Frontal cortex (tissue), 4 donors: ENCODE data around the gene IL2RG. TPM values are rescaled to one million over a fixed set of nuclear protein-coding genes. Genes with fewer than 3 reads are reported as not detected.

ENCODE experiments used
- DNase-seq, 2 donors: peaks; one replicate each; pipeline ENCODE4 v3.0.0; 2012; ENCODE audit warnings: low spot score in 2 of 2
- FAIRE-seq: peaks from 2 replicates; lab custom pipeline; 2012; peaks lifted over from hg19 to GRCh38; lab: Jason Lieb, UNC
- total RNA-seq: library from RNA; depleted of rRNA; stranded (reverse); fragments of >200 nt; gene quantifications from one replicate; pipeline ENCODE4 v1.2.3, GENCODE V29; 2014
- donor health status: control.
- donor health status: control.
- donor health status: control.

IL2RG gene
- total RNA-seq: not detected

GRCh38 chrX:71111141-71111843 is at the start of gene IL2RG:
Gene IL2RG, minus strand, starts transcription at chrX:71111577. Its CDS starts 38 bp downstream, at chrX:71111539.
- DNase-seq: no peak
- no peak for FAIRE-seq

GRCh38 chrX:71160475-71160874 is 49.1 kb upstream of the IL2RG start:
- DNase-seq: no peak
- FAIRE-seq: no peak

DNA sequence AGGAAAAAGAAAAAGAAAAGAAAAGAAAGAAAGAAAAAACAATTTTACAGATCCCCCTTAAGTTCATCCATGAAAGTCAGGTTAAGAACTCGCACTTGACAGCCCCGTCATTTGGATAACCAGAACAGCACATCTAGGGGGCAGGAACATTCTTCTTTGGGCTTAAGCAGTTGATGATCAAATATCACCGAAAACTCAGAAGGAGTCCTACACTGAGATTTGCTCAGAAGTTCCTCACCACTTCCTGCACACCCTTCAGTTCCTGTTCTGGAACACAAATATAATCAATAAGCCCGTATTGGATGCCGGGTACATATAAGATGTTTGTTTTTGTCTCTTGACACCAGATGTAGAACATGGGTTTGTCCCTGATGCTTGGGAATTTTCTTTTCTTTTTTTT is 48.0 kb upstream of the IL2RG start:
- no peak for DNase-seq
- FAIRE-seq: no peak

- DNase-seq: no peak
- FAIRE-seq: no peak
These were observed 47.2 kb upstream of the IL2RG start for GRCh38 chrX:71158603-71159002.

DNA sequence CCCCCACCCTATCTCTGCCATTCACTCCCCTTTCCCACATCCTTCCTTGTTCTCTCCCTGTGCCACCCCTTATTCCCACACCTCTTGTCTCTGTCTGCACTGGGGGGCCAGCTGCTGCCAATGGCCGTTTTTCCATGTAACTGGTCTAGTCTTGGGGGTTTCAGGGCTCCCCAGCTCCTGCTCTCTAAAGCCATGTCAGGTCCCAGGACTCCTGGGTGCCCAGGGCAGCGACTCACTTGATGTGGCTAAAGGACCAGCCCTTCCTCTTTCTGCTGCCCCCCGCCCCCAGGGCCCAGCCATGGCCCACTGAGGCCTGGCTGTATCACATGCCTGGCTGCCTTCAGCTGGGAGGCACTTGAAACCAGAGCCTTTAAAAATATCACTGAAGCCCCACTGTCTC is 43.3 kb upstream of the IL2RG start:
- DNase-seq (no peak), FAIRE-seq (no peak)

GRCh38 chrX:71154196-71154595 is 42.8 kb upstream of the IL2RG start:
- no peak for DNase-seq
- FAIRE-seq: no peak

GRCh38 chrX:71151366-71151765 is 40.0 kb upstream of the IL2RG start:
- no peak for FAIRE-seq
- DNase-seq: no peak

DNA sequence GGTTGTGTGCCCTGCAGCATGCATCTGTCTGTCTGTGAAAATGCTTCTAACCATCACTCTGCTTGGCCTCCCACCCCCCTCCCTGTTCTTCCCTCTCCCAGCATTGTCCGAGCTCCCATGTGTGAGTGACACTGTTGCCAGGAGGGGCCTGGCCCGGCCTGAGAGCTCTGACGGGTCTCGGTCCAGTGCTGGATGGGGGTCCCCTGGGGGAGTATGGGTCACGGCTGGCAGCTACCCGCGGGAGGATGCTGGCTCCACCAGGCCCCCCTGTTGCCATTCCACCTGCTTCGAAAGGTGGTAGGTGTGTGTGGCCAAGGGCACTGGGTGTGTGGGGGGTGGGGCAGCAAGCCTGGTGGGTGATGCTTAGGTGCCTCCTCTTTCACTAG is 36.9 kb upstream of the IL2RG start:
- FAIRE-seq: no peak

GRCh38 chrX:71147496-71148277 is 36.3 kb upstream of the IL2RG start:
- DNase-seq: peak in 1 of 2 donors; percentile 24
- FAIRE-seq: no peak

More for the DNA sequence above, 36.9 kb upstream of the IL2RG start:
- no peak for DNase-seq

DNA sequence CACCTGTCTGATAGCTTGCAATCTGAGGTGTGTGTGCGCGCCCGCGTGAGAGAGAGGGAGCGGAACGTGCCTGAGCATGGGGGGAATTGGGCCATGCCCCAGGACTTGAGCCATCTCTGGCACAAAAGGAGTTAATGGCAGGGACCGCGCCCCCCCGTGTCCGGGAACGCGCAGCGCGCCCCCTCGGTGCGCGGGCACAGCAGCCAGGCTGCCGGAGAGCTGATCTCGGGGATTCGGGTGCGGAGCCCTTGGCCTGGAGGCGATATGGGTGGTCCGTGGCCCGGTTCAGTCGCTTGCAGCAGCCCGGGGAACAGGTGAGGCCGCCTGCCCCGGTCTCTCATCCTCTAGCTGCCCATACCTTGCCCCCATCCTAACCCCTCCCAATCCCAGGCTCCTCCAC is 33.3 kb upstream of the IL2RG start, which contains the start of gene NLGN3:
Gene NLGN3, plus strand, starts transcription at position 191 of the 400 bp plus-strand sequence. CDS start 2,909 bp downstream, outside the sequence.
- FAIRE-seq (no peak), DNase-seq (peak; percentile 42 to 54)

DNA sequence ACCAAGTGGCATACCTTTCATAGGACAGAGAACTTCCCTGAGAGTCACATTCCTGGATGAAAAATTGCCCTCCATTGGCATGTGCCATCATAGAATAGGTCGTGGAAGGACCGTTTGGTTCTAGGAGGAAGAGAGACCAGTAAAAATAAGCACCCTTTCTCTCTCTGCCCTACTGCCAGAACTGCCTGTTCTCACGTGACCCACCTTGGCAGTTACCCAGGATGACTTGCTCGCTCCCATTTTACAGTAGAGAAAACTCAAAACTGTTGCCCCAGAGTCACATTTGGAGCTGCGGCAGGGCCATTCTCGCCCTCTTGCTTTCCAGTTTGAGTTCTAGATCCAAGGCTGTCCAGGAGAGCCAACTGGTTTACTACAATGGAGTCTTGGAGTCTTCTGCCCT is 32.1 kb upstream of the IL2RG start:
- DNase-seq (peak; percentile 37 to 44), FAIRE-seq (no peak)

- FAIRE-seq: no peak
- DNase-seq: no peak
These were observed 29.1 kb upstream of the IL2RG start for GRCh38 chrX:71140440-71140839.

GRCh38 chrX:71131510-71131909 is 20.1 kb upstream of the IL2RG start:
- DNase-seq (no peak), FAIRE-seq (no peak)

- no peak for FAIRE-seq
These were observed 17.8 kb upstream of the IL2RG start for GRCh38 chrX:71128915-71129765.

GRCh38 chrX:71128166-71128833 is 16.9 kb upstream of the IL2RG start:
- no peak for FAIRE-seq
- DNase-seq: no peak

More at GRCh38 chrX:71128915-71129765, 17.8 kb upstream of the IL2RG start:
- peak in 1 of 2 donors; percentile 54 for DNase-seq

GRCh38 chrX:71118985-71119535 is 7.7 kb upstream of the IL2RG start:
- no peak for FAIRE-seq
- DNase-seq: peak in 1 of 2 donors; percentile 9

DNA sequence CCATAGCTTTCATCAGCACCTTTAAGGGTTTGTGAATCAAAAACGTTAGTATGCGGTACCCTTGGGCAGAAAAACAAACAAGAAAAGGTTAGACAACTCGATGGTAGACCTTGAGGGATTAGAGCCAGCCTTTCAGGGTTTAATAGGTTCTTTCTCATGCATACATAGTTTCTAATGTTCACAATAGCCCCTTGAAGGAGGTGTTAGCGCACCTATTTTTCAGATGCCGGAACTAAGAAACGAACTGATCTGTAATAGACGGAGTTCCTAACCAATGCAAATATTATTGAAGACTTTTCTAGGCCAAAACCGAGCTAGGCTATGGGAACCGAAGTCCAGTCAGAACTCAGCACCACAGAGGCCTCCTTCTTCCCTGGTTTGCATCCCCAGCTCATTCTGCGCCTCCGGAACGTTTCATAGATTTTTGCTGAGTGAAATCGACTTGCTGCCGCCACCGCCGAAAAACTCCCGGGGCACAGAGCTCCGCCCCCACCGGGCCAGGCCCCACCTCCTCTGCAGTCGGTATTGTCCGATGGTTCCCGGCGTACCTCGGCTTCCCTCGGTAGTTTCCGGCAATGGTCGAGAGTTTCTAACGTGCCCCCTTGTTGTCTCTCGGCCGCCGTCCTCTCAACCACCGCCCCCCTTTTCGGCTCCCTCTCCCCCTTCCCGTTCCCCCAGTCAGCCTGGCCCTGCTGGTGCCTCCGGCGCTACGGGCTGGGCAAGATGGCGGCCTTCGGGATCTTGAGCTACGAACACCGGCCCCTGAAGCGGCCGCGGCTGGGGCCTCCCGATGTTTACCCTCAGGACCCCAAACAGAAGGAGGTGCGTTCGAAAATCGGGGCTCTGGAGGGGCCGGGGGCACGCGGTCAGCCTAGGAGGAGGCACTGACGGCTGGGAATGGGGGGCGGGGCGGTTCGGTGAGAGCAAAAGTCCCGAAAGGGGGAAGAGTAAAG is 6.9 kb upstream of the IL2RG start, which contains the start of gene MED12:
Gene MED12, plus strand, starts transcription at position 565 of the 953 bp plus-strand sequence. Its CDS starts 159 bp downstream, at position 724.
- DNase-seq (peak; percentile 50 to 83), FAIRE-seq (no peak)

- FAIRE-seq (no peak), DNase-seq (no peak)
These were observed 6.0 kb upstream of the IL2RG start for GRCh38 chrX:71117358-71117757.
